Middle frontal gyrus (tissue), 1 donor: Measurements from ENCODE around the gene TMPRSS5.

Experiments
- DNase-seq: peaks from one replicate; pipeline ENCODE4 v3.0.0-alpha.2; 2015; ENCODE audit warnings: low spot score; ENCODE audit errors: extremely low spot score

Gene TMPRSS5

DNA sequence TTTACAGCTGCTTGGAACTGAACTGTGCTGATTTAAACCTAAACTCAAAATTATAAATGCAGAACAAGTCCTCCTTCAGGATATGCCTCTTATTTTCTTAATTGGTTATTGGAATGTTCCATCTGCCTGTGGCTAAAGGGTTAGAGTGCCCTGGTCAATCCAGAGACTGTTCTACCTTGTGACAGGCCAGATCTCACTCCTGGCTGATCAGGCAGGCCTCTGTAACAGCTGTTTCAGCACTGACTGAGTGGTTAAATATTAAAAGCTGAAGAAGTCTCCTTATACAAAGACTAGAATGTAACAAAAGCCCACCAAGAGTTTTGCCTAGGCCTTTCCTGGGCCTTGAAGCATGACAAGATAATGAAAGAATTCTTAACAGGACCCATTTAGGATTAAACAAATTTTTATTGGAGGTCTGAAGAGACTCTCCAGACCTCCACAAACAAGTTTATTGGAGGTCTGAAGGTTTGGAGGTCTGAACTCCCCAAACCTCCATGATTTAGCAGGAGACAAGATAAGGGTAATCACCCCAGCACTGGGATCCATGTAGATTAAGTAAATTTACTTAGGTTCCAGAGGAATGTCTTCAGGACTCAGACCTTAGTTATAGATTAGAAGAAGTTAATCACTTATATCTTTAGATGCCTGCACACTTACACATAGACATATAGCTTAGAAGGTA lies 35.8 kb downstream of the TMPRSS5 start:
- no peak for DNase-seq

DNA sequence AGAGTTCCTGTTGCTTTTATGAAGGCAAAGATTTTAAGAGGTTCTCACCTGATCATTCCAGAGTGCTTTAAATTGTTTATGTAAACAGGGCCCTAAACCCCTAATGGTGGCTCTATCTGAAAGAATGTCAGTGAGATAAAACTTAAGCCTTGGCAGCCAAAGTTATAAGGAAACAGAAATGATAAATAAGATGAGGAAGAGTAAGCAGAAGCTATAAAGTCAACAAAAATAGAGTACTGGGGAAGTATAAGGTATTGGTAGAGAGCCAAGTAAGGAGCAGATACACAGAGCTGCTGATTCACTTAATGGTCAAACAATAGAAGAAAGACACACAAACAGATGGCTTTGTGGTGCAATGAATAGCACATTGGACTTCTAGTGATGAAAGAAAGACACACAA lies 37.9 kb downstream of the TMPRSS5 start:
- DNase-seq: no peak

DNA sequence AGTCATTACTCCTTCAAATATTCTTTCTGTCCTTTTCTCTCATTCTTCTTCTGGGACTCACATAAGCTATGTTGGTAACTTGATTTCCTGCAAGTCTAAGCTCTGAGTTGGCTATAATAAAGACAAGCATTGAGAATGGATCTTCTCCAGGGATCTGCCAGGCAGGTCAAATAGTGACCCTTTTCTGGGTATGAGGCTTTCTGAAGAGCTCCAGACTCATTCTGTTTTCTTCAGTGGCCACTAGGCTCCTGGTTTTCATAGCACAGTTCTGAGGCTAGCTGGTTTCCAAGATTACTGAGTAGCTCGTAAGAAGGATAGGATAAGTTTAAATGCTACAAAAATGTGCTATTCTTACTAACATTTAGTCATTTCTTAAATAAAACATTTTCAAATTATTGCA lies 38.3 kb downstream of the TMPRSS5 start:
- DNase-seq: no peak

DNA sequence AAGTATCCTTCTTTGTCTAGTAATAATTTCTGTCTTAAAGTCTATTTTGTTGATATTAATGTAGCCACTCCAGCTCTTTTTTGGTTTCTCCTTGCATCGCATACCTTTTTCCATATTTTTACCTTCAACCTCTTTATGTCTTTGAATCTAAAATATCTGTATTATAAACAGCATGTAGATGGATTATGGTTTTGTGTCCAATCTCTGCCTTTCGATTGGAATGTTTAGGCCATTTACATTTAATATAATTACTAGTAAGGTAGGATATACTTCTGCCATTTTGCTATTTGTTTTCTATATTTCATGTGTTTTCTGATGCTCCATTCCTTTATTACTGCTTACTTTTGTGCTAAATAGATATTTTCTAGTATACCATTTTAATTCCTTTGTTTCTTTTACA lies 39.5 kb downstream of the TMPRSS5 start:
- no peak for DNase-seq

DNA sequence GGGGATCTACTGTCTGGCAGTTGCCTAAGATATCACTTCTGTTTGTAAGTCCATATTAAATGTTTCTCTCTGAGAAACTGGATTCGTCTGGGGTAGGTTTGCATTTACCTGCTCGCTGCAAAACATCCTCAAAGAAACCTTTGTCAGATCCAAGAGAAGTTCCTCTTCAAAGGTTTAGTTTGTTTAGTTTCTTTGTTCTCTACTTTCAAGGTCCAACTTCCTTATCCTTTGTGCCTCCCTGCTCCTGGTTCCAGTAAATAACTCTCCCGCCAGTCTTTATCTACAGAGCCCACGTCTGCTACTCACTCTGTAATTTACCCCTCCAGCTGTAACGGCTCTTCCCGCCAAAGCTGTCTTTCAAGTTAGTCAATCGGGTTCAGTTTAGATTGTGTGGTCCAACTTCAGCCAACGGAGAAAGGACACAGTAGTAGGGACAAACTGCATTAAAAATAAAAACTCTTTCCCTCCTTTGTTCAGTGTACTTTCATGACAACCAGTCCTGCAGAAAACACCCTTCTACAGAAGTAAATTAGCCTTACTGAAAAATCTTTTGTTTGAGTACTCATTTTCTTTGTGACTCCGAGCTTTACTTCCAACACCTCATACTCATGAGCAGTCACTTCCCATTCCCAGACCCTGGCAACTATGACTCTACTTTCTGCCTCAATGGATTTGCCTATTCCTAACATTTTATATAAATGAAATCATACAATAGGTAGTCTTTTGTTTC lies 41.0 kb downstream of the TMPRSS5 start:
- DNase-seq: no peak

DNA sequence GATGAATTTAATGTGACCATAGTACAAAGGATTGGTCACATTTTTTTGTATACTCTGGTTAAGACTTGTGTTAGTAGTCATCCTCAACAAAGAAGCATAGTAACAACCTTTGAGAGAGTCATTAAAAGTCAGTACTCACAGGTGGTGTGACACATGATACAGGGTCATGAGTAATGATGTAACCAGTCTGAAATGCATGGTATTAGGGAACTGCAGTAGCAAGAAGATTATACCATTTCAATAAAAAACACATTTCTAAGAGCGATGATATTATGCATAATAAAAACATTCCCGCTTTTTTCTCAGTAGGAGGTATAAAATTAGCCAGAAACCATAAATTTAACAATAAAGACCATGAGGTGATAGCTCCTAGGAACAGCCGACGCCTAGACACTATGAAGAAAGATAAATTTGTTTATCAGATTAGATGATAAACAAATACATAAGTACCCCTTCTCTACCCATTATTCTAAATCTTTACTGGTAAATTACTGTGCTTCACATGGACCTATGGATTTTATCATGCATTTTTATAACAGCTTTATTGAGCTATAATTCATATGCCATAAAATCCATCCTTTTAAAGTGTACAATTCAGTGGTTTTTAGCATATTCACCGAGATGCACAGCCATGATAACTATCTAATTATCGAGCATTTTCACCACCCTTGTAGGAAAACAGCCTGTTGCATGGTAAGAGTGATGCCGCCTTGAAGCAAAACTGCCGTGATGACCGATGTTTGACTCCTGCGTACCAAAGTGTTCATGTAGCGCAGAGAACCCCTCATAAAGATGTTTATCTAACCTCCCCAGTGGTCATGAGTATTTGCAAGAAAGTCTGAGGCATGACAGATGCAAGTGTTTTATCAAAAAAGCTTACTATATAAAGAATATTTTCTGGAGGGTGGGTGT lies 41.8 kb downstream of the TMPRSS5 start:
- DNase-seq: no peak

DNA sequence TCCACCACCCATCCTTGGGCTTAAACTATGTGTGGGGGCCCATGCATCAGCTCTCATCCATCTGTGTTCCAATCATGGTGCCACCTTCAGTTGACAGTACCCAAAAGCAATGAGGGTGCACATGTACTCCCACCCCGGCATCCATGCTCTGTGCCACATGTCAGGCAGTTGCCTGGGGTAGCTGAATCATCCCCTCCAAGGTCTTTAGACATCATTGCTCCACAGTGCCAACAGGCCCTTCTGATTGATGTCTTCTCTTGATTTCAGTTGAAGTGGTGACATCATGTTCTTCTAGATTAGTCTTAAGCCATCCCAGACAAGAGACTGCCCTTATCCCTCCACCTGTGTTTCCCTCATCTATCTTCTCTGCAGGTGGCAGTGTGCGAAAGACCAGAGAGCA lies 42.5 kb downstream of the TMPRSS5 start:
- no peak for DNase-seq

DNA sequence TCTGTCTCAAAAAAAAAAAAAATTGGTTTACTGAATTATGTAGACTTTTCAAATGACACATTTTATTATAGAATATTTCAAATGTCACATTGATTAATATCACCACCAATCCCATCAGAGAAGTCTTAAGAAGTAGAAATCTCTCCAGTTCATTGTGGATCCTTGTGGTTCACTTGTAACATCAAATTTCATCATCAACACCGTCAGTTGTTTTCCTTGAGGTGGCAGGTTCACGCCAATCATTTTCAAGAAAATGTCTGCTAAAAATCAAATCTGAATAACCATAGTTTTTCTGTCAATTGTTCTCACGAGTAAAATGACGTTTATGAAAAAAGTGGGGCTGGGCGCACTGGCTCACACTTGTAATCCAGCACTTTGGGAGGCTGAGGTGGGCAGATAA lies 50.3 kb downstream of the TMPRSS5 start:
- no peak for DNase-seq

DNA sequence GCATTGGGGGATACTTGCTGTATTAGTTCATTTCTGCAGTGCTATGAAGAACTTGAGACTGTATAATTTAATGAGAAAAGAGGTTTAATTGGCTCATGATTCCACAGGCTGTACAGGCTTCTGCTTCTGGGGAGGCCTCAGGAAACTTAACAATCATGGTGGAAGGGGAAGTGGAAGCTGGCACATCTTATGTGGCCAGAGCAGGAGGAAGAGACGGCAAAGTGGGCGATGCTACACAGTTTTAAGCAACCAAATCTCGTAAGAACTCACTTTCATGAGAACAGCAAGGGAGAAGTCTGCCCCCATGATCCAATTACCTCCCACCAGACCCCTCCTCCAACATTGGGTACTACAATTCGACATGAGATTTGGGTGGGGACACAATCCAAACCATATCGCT lies 55.1 kb downstream of the TMPRSS5 start:
- DNase-seq: no peak

DNA sequence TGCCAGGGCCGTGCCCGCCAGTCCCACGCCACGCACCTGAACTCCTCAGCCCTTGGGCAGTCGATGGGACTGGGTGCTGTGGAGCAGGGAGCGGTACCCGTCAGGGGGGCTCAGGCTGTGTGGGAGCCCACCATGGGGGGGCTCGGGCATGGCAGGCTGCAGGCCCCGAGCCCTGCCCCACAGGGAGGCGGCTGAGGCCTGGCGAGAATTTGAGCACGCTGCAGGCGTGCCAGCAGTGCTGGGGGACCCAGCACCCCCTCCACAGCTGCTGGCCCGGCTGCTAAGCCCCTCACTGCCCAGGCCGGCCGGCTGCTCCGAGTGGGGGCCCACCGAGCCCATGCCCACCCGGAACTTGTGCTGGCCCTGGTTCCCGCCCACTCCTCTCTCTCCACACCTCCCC lies 56.8 kb downstream of the TMPRSS5 start:
- DNase-seq: no peak

DNA sequence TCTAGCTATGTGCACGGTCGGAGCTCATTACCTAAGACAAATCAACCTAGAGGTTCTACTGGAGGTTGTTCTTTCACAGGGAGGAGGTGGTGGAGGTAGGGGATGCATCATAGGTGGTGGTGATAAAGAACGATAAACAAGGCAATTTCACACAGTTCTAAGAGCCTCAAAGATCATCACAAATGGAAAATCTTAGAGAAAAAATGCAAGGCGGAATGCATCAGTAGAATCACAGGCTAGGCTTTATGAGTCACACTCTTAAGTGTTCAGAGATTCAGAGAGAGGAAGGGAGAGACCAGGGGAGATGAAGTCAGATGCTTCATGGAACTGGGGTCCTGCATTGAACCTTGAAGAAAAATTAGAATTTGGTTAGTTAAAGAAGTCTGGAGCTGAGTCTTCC lies 58.3 kb downstream of the TMPRSS5 start:
- DNase-seq: no peak

DNA sequence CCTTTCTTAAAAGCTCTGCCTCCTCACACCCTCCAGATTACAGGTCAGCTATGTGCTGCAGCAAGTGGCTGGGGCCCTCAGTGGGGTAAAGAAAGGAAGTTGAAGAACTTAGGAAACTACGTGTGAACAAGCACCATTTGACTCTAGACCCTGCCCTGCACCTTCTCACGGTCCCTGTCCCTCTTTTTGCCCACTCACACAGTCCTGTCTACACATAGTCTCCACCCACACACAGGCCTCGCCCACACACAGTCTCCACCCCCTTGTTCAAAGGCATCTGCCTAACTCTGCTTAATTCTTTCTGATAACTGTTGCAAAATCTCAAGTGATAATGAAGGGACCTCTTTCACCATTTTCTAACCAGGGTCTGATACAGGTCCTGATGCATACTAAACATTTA lies 59.0 kb downstream of the TMPRSS5 start:
- DNase-seq: no peak

DNA sequence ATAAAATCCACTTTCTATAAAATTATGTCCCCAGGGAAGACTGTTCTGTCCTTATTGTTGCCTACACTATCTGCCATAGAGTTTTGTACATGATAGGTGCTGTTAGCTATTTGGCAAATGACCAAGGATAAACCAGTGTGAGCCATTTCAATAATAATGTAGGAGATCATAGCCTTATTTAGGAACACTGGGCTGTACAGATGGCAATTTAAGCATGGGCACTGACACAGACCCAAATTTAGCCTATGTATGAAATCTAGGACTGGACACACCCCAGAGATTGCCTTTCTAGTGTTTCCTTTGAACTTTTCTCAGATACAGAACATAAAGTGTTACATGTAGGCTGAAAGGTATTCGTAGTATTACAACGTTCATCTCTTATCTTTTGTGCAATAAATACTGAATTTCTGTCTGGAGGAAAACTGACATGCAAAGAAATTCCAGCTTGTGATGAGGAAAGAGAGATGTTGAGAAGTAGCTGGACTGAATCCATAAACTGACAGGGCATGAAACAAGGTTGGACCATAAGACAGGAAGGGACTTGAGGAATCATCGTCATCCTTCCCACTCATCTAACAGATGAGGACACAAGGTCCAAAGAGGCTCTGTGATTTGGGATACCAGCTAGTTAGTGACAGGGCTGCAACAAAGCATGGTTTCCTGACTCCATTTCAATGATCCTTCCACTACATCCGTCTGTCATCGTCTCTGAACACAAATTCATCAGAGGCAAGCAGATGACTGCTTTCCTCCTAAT lies 60.3 kb downstream of the TMPRSS5 start:
- no peak for DNase-seq

DNA sequence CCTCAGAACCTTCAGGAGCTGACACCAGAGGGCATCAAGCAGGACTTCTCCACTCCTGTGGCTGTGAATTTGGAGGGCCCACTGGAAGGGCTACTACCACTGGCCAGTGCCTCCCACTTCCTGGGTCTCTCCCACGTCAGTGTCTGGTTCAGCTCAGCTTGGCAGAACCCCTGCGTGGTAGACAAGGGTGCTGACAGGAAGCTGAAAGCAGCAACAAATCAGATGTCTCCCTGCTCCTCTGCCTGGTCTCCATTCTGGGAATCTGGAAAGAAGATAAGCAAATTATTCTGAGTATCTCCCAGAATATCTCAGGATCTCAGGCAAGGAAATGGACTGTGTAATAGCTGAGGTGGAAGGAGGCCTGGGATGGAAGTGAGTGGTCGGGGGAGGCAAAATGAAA lies 61.5 kb downstream of the TMPRSS5 start:
- DNase-seq: no peak

DNA sequence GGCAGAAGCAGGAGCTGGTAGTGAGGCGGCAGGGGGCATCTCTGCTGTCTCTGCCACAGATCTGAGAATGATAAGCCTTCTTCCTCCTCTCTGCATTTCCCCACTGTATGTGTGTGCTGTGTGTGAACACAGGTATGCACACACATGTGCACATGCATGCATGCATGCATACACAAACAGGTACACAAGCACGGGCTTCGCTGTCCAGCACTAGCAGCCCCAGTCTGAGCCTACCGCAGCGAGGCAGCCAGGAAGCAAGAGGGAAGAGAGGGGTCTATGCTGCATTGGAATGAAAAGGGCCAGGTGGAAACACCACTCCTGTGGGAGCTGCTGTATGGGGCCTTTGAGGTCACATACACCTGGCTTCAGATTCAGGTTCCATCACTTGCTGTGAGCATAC lies 62.4 kb downstream of the TMPRSS5 start:
- no peak for DNase-seq

DNA sequence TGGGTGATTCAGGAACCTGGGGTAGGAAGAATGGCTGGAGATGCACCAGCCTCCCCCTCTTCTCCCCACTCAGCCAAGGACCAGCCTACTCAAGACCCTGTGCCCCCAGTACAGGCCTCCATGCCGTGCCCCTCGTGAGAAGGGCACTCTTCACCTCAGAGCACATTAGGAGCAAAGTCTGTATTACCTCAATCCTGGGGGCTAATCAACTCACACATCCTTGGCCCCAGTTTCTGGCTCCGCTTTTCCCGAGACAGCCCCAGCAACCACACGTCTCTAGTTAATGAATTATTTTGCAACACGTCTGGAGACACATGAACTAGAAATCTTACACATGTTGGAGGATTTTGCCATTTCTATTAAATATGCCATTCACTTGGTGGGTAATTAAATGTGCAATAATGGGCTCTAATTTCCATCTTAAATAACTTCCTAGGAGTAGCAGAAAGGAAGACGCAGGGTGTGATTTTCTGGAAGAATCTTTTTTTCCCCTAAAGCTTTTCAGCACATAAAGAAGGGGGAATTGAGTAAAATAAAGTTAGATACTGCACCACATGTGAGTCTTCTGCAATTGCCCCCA lies 63.0 kb downstream of the TMPRSS5 start:
- no peak for DNase-seq

DNA sequence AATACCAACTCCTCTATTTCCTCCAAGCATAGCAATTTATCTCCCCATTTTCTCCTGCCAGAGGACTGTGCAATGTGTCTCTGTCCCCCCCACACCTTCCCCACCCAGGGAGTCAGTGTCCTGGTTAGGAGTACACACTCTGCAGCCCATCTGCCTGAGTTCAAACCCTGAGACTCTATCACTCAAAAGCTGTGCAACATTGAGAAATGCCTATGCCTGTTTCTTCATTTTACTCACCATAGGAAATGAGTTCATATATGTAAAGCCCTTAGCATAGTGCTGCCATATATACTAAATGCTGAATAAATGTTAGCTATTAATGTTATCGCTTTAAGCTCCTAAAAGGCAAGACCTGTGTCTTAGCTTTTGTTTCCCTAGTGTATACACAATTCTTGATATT lies 64.0 kb downstream of the TMPRSS5 start:
- DNase-seq: no peak

DNA sequence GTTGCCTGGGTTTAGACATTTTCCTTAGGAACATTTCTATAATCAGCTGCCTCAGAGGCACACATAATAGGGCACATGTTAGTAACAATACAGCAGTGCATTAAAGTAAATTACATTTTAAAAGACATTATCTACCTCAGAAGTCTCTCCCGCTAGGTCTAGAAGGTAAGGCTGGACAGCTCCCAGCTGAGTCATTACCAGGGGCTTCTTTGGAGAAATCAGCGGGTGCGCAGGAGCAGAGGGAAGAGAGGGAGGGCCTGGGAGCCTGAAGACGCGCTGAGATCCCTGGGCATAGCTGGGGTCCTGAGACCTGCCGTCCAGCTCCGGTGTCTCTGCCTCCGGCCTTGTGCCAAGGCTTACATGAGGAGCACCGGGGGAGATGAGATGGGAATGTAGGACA lies 67.7 kb downstream of the TMPRSS5 start:
- no peak for DNase-seq

DNA sequence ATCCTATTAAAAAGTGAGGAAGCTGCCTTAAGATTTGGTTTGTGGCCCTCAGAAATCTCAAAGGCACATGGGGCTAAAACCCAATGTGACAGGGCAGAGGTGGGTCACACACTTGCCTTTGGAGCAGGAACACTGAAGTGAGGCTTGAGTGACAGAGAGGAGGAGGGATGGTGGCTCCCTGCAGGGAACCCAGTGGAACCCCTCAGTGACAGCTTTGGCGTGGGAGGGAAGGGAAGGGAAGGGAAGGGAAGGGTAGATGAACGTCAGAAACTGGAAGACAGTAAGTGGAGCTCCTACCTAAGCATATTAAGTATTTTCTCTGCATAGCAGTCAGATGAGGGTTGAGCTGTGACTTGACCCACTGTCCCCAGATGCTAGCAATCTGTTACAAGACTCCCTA lies 68.5 kb downstream of the TMPRSS5 start:
- DNase-seq: no peak
